Activated CD8-positive, alpha-beta memory T cell treated with anti-CD3 and anti-CD28 coated beads for 4 hours (primary cell): ENCODE measurements around the gene NAA10.

Experiments
- DNase-seq, 2 donors: peaks; one replicate each; pipeline ENCODE4 v3.0.0-alpha.2; 2020; ENCODE audit warnings: low read depth in 2 of 2

NAA10 gene

DNA sequence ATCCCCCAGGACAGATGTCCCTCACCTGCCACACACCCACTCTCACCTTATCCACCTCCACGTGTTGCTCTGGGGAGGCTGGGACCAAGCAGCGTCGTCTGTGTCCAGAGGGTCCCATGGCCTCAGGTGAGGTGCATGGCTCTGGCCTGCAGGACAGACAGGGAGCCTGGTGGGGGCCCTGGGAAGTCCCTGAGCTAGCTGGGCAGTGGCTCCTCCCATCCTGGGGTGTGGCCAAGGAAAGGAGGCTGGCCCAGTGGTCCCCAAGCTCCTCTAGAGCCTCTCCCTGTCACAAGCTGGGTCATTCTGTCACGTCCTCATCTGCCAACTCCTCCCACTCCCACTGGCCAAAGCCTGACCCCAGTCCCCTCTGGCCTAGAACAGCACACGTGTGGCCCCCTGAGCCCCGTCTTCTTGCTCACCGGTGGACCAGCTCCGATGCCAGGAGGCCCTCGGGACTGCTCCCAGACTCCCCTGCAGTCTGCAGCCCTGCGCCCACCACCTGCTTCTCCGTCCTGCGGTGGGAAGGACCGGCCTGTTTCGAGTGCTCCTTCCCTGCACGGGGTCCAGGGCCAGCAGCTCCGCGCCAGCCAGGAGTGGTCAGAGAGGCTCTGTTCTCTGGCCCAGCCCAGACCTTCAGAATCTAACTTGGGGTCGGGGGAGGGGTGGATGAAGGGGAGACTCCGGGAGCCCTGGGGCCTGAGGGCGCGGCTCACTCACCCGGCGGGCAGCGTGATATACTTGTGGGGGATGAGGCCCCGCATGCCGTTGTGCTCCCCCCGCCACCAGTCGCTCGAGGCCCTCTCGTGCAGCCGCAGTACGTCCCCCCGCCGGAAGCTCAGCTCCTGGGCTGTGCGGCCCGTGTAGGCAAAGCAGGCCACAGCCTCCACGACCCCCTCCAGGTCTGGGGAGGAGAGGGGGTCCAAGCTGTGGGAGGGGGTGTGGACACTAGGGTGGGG lies 25.5 kb downstream of the NAA10 start:
- no peak for DNase-seq

DNA sequence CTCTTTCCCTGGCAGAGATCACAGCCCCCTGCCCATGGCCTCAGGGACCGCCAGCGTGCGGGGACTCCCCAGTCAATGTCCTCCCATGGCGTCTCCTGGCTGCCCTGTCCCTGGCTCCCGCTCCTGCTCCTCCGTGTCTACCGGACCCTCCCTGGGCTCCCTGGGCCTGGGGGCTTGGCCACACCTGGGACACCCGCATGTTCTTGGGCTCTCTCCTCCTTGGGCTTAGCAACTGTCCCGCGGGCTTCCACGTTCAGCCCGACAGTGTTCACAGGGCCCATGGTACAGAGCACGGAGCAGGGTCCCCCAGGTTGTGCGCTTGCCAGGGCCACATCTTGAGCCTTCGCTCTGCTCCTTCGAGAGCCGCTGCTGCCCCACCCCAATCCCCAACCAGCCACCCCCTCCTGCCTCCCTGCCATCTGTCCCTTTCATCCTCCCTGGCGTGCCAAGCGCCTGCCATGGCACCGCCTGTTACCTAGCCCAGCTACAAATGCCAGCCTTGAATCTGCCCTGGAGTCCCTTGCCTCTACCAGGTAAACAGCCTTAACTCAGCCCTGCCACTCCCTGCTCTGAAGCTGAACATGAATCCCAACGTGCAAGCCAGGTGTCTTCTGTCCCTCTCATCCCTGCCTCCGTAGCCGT lies 26.5 kb downstream of the NAA10 start:
- DNase-seq = no peak

DNA sequence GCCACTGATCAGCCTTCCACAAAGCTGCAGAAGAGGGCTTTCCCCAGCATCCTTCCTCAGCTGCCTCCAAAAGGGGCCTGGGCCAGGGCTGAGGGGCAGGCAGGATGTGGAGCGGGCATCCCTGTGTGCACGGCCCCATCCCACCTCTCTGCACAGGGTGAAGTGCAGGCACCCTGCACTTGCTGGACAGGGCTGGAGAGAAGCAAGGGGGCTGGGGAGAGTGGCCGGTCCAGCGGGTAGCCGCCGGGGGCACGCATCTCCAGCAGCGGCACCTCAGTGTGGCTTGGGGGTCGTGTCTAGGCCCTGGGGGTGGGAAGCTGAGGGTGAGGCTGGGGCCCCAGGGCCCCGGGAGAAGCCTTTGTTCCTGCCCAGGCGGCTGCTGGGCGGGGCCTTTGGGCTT lies 27.4 kb downstream of the NAA10 start:
- no peak for DNase-seq

DNA sequence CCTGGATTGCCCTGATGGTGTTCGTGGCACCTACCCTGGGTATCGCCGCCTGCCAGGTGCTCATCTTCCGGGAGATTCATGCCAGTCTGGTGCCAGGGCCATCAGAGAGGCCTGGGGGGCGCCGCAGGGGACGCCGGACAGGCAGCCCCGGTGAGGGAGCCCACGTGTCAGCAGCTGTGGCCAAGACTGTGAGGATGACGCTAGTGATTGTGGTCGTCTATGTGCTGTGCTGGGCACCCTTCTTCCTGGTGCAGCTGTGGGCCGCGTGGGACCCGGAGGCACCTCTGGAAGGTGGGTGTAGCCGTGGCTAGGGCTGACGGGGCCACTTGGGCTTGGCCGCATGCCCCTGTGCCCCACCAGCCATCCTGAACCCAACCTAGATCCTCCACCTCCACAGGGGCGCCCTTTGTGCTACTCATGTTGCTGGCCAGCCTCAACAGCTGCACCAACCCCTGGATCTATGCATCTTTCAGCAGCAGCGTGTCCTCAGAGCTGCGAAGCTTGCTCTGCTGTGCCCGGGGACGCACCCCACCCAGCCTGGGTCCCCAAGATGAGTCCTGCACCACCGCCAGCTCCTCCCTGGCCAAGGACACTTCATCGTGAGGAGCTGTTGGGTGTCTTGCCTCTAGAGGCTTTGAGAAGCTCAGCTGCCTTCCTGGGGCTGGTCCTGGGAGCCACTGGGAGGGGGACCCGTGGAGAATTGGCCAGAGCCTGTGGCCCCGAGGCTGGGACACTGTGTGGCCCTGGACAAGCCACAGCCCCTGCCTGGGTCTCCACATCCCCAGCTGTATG lies 28.5 kb downstream of the NAA10 start:
- no peak for DNase-seq

DNA sequence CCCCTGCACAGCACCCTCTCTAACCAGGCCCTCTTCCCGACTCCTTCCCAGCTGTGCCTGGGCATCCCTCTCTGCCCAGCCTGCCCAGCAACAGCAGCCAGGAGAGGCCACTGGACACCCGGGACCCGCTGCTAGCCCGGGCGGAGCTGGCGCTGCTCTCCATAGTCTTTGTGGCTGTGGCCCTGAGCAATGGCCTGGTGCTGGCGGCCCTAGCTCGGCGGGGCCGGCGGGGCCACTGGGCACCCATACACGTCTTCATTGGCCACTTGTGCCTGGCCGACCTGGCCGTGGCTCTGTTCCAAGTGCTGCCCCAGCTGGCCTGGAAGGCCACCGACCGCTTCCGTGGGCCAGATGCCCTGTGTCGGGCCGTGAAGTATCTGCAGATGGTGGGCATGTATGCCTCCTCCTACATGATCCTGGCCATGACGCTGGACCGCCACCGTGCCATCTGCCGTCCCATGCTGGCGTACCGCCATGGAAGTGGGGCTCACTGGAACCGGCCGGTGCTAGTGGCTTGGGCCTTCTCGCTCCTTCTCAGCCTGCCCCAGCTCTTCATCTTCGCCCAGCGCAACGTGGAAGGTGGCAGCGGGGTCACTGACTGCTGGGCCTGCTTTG lies 29.2 kb downstream of the NAA10 start:
- no peak for DNase-seq

DNA sequence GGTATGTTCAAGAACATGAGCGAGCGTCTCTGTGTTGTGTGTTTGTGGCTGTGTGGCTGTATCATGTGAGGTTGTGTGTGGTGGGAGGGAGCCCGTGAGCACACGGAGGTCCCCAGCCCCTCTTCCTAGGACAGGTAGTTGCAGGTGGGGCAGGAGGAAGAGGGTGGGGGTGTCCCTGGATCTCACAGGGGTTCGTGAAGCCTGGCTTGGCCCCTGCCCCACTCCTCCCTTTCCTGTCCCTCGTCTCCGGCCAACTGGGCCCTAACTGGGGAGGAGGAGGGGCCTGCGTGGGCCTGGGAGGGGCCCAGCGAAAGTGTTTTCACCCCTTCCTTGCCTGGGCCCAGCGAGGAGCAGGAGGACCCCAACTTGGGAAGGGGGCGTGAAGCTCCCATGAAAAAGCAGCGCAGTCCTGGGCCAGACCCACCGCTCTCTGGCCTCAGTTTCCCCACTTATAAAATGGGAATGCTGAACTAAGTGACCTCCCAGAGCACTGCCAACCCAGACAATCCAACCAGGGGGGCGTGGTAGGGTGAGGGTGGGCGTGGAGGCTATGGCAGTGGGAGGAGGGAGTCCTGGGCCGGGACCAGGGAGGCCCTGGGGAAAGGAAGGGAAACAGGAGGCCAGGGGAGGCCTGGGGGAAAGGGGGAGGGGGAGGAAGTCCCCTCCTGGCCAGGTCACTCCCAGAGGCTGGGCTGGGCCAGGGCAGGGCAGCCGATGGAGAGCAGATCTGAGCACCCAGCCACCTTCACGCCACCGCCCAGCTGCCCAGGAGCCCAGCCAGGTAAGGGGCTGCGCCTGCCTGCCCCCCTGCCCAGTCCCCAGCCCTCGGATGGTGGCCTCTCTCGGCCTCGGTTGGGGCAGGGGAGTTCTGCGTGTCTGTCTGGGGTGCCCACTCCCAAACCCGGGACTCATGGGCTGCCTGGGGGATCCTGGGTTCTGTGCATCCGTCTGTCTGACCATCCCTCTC lies 30.6 kb downstream of the NAA10 start, which contains the start of gene AVPR2:
Gene AVPR2 (plus strand): TSS at position 683 of the 967 bp plus-strand sequence. CDS start 473 bp downstream, outside the sequence.
- DNase-seq = no peak

DNA sequence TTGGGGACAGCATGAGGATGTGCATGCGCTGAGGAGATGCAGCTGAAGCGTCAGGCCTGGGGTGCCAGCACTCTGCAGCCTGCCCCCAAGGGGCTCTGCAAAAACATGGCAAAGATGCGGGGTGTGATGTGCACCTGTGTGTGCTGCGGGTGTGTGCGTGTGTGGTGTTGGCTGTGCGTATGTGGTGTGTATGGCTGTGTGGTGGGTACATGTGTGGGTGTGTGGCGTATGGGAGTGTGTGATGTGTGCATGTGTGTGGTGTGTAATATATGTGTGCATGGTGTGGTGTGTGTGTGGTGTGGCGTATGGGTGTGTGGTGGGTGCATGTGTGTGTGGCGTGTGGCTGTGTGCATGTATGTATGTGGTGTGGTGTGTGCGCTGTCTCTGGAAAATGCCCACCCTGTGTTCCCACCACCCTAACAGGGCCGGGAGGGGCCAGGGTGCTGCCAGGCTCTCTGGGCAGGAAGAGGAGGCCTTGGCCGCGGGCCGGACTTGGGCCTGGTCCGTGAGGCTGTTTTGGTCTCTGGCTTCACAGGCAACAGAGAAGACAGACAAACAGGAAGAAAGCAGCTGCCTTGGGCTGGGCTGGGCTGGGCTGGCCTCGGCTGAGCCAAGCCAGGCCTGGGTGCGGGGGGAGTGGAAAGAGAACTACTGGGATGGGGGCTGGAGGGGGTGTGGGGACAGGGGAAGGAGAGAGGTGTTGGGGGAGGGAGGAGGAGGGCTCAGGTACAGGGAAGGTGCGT lies 31.4 kb downstream of the NAA10 start:
- DNase-seq = no peak

DNA sequence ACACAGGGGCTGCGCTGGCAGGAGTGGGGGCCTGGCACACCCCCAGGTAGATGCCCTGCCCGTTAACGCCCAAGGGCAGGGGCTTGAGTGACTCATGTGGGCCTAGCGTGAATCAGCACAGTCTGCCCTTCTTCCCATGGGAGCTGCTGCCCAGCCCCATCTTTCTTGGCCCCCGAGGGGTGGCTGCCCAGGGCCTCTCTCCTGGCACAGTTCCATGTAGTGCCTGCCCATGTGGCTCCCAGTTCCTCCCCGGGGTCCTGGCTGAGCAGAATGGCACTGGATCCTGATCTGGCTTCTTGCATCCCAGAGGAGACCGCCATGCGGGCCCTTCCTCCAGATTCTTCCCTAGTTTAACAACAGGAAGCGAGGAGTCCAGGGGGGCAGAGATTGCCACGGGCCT lies 32.5 kb downstream of the NAA10 start:
- DNase-seq = no peak

DNA sequence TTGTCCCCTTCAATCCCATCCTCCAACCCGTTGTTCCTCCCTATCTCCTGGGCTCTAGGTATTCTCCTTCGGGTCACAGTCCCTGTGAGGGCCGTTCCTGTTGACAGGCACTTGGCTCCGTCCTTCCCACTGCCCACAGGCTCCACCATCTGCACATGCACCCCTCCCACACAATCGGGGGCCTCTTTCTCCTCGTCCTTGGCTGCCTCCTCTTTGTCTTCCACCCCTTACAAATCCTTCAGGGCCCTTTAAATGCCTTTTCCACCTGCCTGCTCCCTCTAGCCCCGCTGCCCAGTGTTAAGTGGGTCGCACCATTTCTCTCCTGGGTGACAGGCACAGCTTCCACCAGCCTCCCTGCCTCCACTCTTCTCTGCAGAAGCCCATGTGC lies 33.1 kb downstream of the NAA10 start:
- DNase-seq = no peak

DNA sequence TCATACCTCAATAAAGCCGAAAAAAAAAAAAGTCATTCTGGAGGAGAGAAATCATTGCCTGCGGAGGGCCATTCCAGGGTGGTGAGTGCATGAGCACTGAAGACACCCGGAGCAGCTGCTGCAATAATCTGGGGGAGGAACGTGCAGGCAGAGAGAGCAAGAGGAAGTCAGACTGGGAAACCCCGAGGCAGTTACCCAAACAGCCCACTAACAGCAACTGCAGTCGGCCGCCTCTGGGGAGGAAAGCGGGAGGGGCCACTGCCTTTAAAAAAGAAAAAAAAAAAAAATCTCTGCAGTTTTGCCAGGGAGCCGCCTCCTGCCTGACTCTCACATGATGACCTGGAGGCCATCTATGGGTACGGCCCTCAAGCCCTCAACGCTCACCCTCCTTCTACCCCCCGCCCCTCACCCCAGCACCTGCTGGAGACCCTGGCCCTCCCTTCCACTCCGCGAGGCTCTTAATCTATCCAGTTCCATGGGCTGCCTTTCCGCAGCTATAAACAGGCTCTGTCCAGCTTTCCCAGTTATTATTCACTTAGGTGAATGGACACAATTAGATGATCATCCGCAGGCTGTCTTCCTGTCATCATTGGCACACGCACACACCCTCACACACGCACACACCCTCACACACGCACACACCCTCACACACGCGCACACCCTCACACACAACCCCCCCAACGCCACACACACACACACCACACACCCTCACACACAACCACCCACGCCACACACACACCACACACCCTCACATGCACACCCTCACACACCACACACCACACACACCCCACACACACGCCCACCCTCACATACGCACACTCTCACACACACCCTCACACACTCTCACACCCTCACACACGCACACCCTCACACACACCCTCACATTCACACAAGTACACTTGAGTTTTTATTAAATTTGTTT lies 33.7 kb downstream of the NAA10 start:
- peak; percentile 29 to 46 for DNase-seq

DNA sequence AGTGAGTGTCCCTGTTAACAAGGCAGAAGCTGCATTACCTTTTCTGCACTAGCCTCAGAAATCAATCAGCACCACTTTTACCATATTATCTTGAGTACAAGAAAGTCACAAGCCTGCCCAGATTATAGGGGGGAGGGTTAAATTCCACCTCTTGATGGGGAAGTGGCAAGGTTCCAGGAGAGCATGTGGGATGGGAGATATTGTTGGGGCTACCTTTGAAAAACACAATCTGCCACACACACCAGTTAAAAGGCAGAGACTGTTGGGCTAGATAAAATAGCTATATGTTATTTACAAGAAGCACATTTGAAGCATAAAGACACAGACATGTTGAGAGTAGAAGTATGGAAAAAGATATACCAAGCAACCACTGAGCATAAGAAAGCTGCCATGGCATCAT lies 36.9 kb downstream of the NAA10 start:
- no peak for DNase-seq

DNA sequence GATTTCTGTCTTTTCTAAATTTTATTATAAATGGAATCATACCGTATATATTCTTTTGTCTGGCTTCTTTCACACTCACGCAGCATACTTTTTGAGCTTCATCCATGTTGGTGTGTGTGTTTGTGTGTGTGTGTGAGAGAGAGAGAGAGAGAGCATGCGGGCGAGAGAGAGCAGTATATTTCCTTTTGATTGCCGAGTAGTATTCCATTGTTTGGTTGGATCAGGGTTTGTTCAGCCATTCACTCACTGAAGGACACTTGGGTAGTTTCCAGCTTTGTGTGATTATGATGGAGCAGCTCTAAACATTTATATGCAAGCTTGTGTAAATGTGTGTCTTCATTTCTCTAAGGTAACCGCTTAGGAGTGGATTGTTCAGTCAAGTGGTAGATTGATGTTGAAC lies 45.7 kb downstream of the NAA10 start:
- no peak for DNase-seq

DNA sequence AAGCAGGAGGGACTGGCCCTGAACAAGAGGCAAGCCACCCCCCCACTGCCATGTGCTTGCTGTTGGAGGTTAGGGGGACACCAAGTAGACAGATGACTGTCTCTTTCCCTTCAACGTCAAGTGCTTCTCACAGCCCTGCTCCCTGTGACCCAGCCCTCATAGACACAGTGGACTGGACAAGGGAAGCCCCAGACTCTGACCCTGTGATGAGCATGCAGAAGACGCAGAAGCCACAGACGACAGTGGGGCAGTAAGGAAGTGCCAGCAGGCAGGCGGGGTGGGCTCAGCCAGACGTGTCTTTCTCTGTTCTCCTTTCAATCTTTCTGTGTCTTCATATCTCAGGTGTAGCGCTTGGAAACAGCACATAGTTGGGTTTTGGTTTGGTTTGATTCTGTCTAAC lies 46.5 kb downstream of the NAA10 start:
- no peak for DNase-seq

DNA sequence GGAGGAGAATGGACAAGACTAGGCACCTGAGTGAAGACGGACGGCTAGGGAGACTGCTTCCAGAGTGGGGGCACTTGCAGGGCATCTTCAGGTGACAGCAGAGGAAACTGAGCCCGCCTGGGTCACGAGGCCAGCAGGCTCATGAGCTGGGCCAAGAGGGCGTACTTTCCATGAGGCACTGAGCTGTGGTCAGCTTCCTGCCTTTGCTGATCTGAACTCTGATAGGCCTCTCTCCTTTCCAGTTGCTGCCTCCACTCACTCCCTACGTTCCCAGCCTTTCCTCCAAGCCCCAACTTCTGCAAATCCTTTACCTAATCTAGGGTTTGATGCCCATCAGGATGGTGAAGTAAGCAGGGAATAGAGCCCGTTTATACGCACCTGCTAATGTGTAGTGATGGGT lies 47.5 kb downstream of the NAA10 start:
- no peak for DNase-seq

DNA sequence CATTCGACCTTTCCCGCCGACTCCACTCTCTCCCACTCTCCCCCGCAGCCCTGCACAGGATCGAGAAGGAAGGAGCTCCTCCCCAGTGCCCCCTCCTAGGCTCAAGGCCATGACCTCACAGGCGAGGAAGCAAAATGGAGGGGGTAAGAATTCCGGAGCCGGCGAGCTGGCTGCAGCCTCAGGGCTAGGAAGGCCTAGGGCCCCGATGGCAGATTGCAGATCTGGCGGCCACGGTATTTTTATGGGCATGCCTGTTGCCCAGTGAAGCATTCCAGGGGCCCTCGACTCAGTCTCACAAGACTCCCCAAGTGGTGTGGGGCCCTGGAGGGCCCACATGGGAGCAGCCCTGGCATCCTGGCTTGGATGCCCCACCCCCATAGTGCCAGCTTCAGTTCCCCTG lies 47.9 kb downstream of the NAA10 start:
- no peak for DNase-seq

DNA sequence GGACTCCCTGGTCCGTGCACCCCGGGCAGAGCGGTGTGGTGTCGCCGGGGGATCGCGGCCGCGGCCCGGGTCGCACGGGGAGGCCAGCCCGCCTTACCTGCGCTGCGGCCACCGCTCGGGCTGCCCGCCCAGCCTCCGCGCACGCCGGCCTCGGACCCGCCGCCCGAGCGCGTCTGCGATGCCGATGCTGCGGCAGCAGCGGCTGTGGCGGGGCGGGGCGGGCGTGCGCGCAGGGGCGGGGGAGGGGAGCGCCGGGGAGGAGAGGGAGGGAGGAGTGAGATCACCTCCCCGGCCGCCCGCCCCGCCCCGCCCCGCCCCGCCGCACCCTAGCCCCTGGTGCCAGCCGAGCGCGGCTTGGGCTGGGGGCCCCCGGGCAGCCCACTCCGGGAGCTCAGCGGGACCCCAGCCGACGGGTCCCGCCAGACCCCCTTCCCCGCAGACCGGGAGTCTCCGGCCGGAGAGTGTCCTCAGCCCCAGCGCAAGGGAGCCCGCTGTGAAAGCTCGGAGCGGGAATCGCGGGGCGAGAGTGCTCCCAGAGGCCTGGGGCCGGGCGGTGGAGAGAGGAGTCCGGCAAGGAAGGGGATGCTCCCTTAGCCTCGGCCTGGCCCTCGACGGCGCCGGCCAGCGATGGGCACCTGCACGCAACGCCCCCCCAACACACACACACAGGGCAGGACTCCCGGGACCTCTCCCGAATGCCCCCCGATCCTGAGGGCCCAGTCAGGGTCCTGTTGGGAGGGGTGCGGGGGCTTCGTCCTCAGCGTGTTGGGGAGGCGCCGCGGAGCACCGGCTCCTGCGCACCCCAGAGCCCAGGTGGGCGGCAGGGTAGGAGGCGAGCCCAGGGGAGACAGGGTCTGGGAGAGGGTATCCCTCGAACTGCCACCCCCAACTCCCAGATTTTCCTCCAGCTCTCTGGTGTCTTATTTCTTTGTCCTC lies 48.6 kb downstream of the NAA10 start, which contains the start of gene L1CAM:
Gene L1CAM (minus strand): TSS at position 206 of the 936 bp plus-strand sequence. CDS start 10,337 bp downstream, outside the sequence.
- DNase-seq = no peak

DNA sequence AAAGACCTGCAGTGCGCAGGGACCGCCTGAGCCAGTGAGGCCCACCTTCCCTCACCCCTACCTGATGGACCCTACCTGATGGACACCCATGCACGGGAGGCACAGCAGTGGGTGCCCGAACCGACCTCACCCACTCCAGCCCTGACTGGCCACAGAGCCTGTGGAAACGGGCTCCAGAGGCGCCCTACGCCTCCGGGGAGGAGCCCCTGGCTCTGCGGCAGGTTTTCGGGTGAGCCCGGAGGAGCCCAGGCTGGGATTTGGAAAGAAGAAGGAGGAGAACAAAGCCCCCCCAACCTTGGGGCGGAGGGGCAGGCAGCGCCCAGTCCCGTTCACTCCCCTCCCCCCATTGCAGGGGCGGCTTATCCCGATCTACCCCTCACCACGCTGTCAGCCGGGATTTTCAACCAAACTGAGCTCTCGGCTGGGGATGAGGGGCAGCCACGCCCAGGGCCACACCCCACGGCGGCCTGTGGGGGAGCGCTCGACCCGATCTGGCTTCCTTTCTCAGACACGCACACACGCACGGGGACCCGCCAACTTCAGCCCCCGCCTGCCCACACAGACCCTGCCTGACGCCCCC lies 49.5 kb downstream of the NAA10 start:
- no peak for DNase-seq
